EL (cell line): Measurements from ENCODE around the gene ATP11A.
A peak's percentile ranks its signal among the peaks of the same experiment; 100 is the strongest.
"Not testable (repeated sequence)": the region's sequence is repeated elsewhere in the genome, so short reads cannot be mapped to it uniquely, and the experiment has no call there.

ENCODE experiments used
- DNase-seq: peaks from one replicate; pipeline ENCODE4 v3.0.0-alpha.2; 2016

The ATP11A gene

GRCh38 chr13:112779856-112780604 is 90.2 kb downstream of the ATP11A start:
- DNase-seq = peak; percentile 14

GRCh38 chr13:112781287-112781686 is 91.4 kb downstream of the ATP11A start:
- DNase-seq = no peak

- DNase-seq = no peak
These were observed 92.1 kb downstream of the ATP11A start for GRCh38 chr13:112781881-112782361.

- DNase-seq = no peak
These were observed 92.7 kb downstream of the ATP11A start for GRCh38 chr13:112782429-112783010.

GRCh38 chr13:112783135-112783977 is 93.5 kb downstream of the ATP11A start:
- DNase-seq = no peak

- DNase-seq = no peak
These were observed 94.1 kb downstream of the ATP11A start for GRCh38 chr13:112783978-112784371.

GRCh38 chr13:112784811-112785482 is 95.1 kb downstream of the ATP11A start:
- DNase-seq = no peak

- no peak for DNase-seq
These were observed 95.6 kb downstream of the ATP11A start for GRCh38 chr13:112785483-112785856.

- DNase-seq = not testable (repeated sequence)
These were observed 97.0 kb downstream of the ATP11A start for GRCh38 chr13:112786810-112787209.

GRCh38 chr13:112790735-112791641 is 101.2 kb downstream of the ATP11A start:
- no peak for DNase-seq

- no peak for DNase-seq
These were observed 102.0 kb downstream of the ATP11A start for GRCh38 chr13:112791663-112792440.

GRCh38 chr13:112792511-112792910 is 102.7 kb downstream of the ATP11A start:
- DNase-seq = no peak

GRCh38 chr13:112793545-112794445 is 104.0 kb downstream of the ATP11A start:
- no peak for DNase-seq

- no peak for DNase-seq
These were observed 105.4 kb downstream of the ATP11A start for GRCh38 chr13:112795277-112795676.

- no peak for DNase-seq
These were observed 106.5 kb downstream of the ATP11A start for GRCh38 chr13:112796190-112796915.

GRCh38 chr13:112799394-112799793 is 109.6 kb downstream of the ATP11A start:
- DNase-seq = no peak

- no peak for DNase-seq
These were observed 110.2 kb downstream of the ATP11A start for GRCh38 chr13:112800057-112800456.

GRCh38 chr13:112800807-112801206 is 111.0 kb downstream of the ATP11A start:
- DNase-seq = not testable (repeated sequence)

- DNase-seq = no peak
These were observed 113.0 kb downstream of the ATP11A start for GRCh38 chr13:112802802-112803195.
